Liver (tissue), 9 donors: Measurements from ENCODE around the gene ZDHHC14. TPM values are rescaled to one million over a fixed set of nuclear protein-coding genes. Genes with fewer than 3 reads are reported as not detected.

Experiments
- DNase-seq: peaks from one replicate; pipeline ENCODE4 v3.0.0-alpha.2; 2017; ENCODE audit warnings: low spot score
- H3K27ac ChIP-seq, 2 donors: one replicate each; pipeline ENCODE4 v1.7.0; 2013; ENCODE audit warnings: inconsistent platforms in 2 of 2, low read length in 2 of 2, control low read depth in 1 of 2, low read depth in 1 of 2, mild to moderate bottlenecking in 1 of 2
- H3K27me3 ChIP-seq, 4 donors: one replicate each; pipeline versions ENCODE4 v1.6.1 to v1.7.0; 2013; ENCODE audit warnings: low read length in 3 of 4, inconsistent platforms in 1 of 4, mild to moderate bottlenecking in 1 of 4, moderate library complexity in 1 of 4; ENCODE audit not compliant: control insufficient read depth in 4 of 4, insufficient read depth in 4 of 4
- H3K36me3 ChIP-seq, 4 donors: one replicate each; pipeline versions ENCODE4 v1.6.1 to v1.7.0; 2013; ENCODE audit warnings: low read length in 3 of 4, mild to moderate bottlenecking in 3 of 4, low read depth in 1 of 4, moderate library complexity in 1 of 4; ENCODE audit not compliant: control insufficient read depth in 4 of 4, insufficient read depth in 3 of 4
- H3K4me1 ChIP-seq, 4 donors: one replicate each; pipeline versions ENCODE4 v1.6.1 to v1.7.0; 2013; ENCODE audit warnings: low read length in 3 of 4, mild to moderate bottlenecking in 3 of 4, moderate library complexity in 1 of 4; ENCODE audit not compliant: control insufficient read depth in 4 of 4, insufficient read depth in 4 of 4
- H3K4me3 ChIP-seq, 3 donors: one replicate each; pipeline versions ENCODE4 v1.6.1 to v1.7.0; 2013; ENCODE audit warnings: low read length in 3 of 3, control low read depth in 1 of 3, low read depth in 1 of 3, mild to moderate bottlenecking in 1 of 3
- H3K9ac ChIP-seq, 2 donors: one replicate each; pipeline ENCODE4 v1.7.0; 2013; ENCODE audit warnings: low read length in 2 of 2, mild to moderate bottlenecking in 2 of 2, moderate library complexity in 2 of 2, control low read depth in 1 of 2, low read depth in 1 of 2
- H3K9me3 ChIP-seq, 4 donors: one replicate each; pipeline versions ENCODE4 v1.6.1 to v1.7.0; 2013; ENCODE audit warnings: low read length in 3 of 4; ENCODE audit not compliant: control insufficient read depth in 4 of 4
- ATF3 ChIP-seq: IDR thresholded peaks from 2 replicates; pipeline ENCODE4 v1.6.1; 2016; ENCODE audit warnings: antibody characterized with exemption
- EGR1 ChIP-seq, 2 donors: IDR thresholded peaks; 2 replicates each; pipeline ENCODE4 v1.6.1; 2016 to 2018; ENCODE audit warnings: antibody characterized with exemption in 2 of 2, low read depth in 2 of 2
- FOXA2 ChIP-seq: IDR thresholded peaks from 2 replicates; pipeline ENCODE4 v1.6.1; 2016; ENCODE audit warnings: antibody characterized with exemption
- GABPA ChIP-seq, 2 donors: IDR thresholded peaks in 1 of 2; conservative IDR thresholded peaks in 1 of 2; 2 replicates each; pipeline ENCODE4 v1.6.1; 2016; ENCODE audit warnings: antibody characterized with exemption in 2 of 2, mild to moderate bottlenecking in 1 of 2, moderate library complexity in 1 of 2
- JUND ChIP-seq, 2 donors: IDR thresholded peaks; 2 replicates each; pipeline ENCODE4 v1.6.1; 2016; ENCODE audit warnings: antibody characterized with exemption in 2 of 2
- MAX ChIP-seq: IDR thresholded peaks from 2 replicates; pipeline ENCODE4 v1.6.1; 2016; ENCODE audit warnings: antibody characterized with exemption
- NR2F2 ChIP-seq: IDR thresholded peaks from 2 replicates; pipeline ENCODE4 v1.6.1; 2016; ENCODE audit warnings: antibody characterized with exemption
- RAD21 ChIP-seq, 2 donors: IDR thresholded peaks; 2 replicates each; pipeline ENCODE4 v1.6.1; 2016; ENCODE audit warnings: antibody characterized with exemption in 2 of 2, mild to moderate bottlenecking in 2 of 2
- RXRA ChIP-seq, 2 donors: IDR thresholded peaks; 2 replicates each; pipeline ENCODE4 v1.6.1; 2017 to 2018; ENCODE audit warnings: antibody characterized with exemption in 2 of 2, mild to moderate bottlenecking in 1 of 2
- SP1 ChIP-seq: IDR thresholded peaks from 2 replicates; pipeline ENCODE4 v1.6.1; 2018; ENCODE audit warnings: antibody characterized with exemption, mild to moderate bottlenecking
- TAF1 ChIP-seq: conservative IDR thresholded peaks from 2 replicates; pipeline ENCODE4 v1.6.1; 2016; ENCODE audit warnings: antibody characterized with exemption, mild to moderate bottlenecking
- YY1 ChIP-seq: IDR thresholded peaks from 2 replicates; pipeline ENCODE4 v1.6.1; 2016; ENCODE audit warnings: antibody characterized with exemption, mild to moderate bottlenecking
- ZBTB33 ChIP-seq: IDR thresholded peaks from 2 replicates; pipeline ENCODE4 v1.6.1; 2016; ENCODE audit warnings: antibody characterized with exemption
- WGBS: extraction: QIAGEN DNeasy Blood & Tissue Kit; methylation state at CpG from one replicate; pipeline ENCODE4 v1.1.7; 2013; 5-methylcytosine and 5-hydroxymethylcytosine counted together
- polyA plus RNA-seq, 2 donors: library from polyadenylated mRNA; stranded (reverse) in 1 of 2; unstranded in 1 of 2; fragments of 200-250 nt in 1 of 2; fragments of >200 nt in 1 of 2; fragmentation: Nextera tagmentation in 1 of 2; extraction: Ambion mirVana in 1 of 2; gene quantifications; one replicate each; pipeline versions ENCODE4 v1.2.1 to v1.2.3, GENCODE V29; 2013 to 2015
- total RNA-seq, 2 donors: library from RNA; depleted of rRNA; stranded (reverse); fragments of >200 nt; gene quantifications; one replicate each; pipeline ENCODE4 v1.2.3, GENCODE V29; 2014
- donor health status: healthy.
- donor health status: healthy.
- donor health status: healthy.
- donor health status: healthy.
- donor health status: healthy.

Gene ZDHHC14
- total and polyA plus RNA-seq, 4 donors = 4.4 to 11.7 (median 8.4) TPM

GRCh38 chr6:157682856-157683481 lies 302.0 kb downstream of the ZDHHC14 start:
- Histone ChIP-seq H3K27me3 (no peaks in the 10 kb centered on the region), H3K9me3 (no peaks in the 10 kb centered on the region), H3K36me3 (no peaks in the 10 kb centered on the region), H3K4me3 (no peak overlapping the region), H3K4me1 (no peaks in the 10 kb centered on the region), H3K9ac (no peak overlapping the region), H3K27ac (no peak overlapping the region)
- TF ChIP-seq RXRA (IDR thresholded peaks at IDR 0.05) = no peak
- TF ChIP-seq NR2F2 = no peak
- no peak for TF ChIP-seq RAD21 (IDR thresholded peaks at IDR 0.05)
- no peak for TF ChIP-seq ZBTB33
- TF ChIP-seq JUND (IDR thresholded peaks at IDR 0.05) = peak in 1 of 2 donors; percentile 41
- DNase-seq = no peak
- 78% methylated on average over 7 of the region's 7 CpGs for WGBS

GRCh38 chr6:157683707-157684106 lies 302.7 kb downstream of the ZDHHC14 start:
- H3K36me3 ChIP-seq = no peaks in the 10 kb centered on the region

GRCh38 chr6:157684620-157685299 lies 303.8 kb downstream of the ZDHHC14 start:
- Histone ChIP-seq H3K27ac (no peak overlapping the region), H3K9ac (no peak overlapping the region), H3K9me3 (no peaks in the 10 kb centered on the region), H3K4me3 (no peak overlapping the region), H3K36me3 (no peaks in the 10 kb centered on the region), H3K4me1 (no peaks in the 10 kb centered on the region), H3K27me3 (no peaks in the 10 kb centered on the region)
- no peak for DNase-seq
- TF ChIP-seq TAF1 = no peak
- no peak for TF ChIP-seq YY1
- TF ChIP-seq EGR1 (IDR thresholded peaks at IDR 0.05; ENCODE audit: low read depth in 2 of 2) = no peak
- no peak for TF ChIP-seq MAX
- TF ChIP-seq FOXA2 = no peak
- 87% methylated on average over 12 of the region's 12 CpGs for WGBS

More at GRCh38 chr6:157683707-157684106, 302.7 kb downstream of the ZDHHC14 start:
- Histone ChIP-seq H3K9me3 (no peaks in the 10 kb centered on the region), H3K27me3 (no peaks in the 10 kb centered on the region), H3K4me3 (no peak overlapping the region), H3K9ac (no peak overlapping the region), H3K4me1 (no peaks in the 10 kb centered on the region), H3K27ac (no peak overlapping the region)
- no peak for TF ChIP-seq RAD21 (IDR thresholded peaks at IDR 0.05)
- TF ChIP-seq FOXA2 = no peak
- no peak for TF ChIP-seq TAF1
- TF ChIP-seq YY1 = no peak
- TF ChIP-seq ATF3 = no peak
- no peak for TF ChIP-seq RXRA (IDR thresholded peaks at IDR 0.05)
- TF ChIP-seq MAX = no peak
- TF ChIP-seq NR2F2 = no peak
- TF ChIP-seq GABPA (IDR thresholded peaks at IDR 0.05 in 1 of 2, conservative IDR thresholded peaks at IDR 0.05 in 1 of 2) = no peak
- no peak for TF ChIP-seq SP1
- WGBS = 90% methylated on average over 8 of the region's 8 CpGs
- no peak for DNase-seq
